Esophagus muscularis mucosa (tissue), 3 donors: Measurements from ENCODE around the gene SUPT20H.

Experiments used
- POLR2A ChIP-seq: fragments of 450-650 bp; IDR thresholded peaks from one replicate; pipeline ENCODE4 v1.6.1; 2017; ENCODE audit warnings: antibody characterized with exemption, moderate library complexity, mild to moderate bottlenecking, low read depth
- POLR2AphosphoS5 ChIP-seq, 2 donors: sonication (generic); formaldehyde crosslinking; IDR thresholded peaks; one replicate each; pipeline ENCODE4 v1.6.1; 2017; ENCODE audit warnings: antibody characterized with exemption in 2 of 2
- TF ChIP-seq, protein P1 (sequence below), 3 experiments: fragments of 200-600 bp in 2 of 3; fragments of 450-650 bp in 1 of 3; sonication (generic) in 2 of 3; IDR thresholded peaks; one replicate each; pipeline ENCODE4 v1.5.1; 2017 to 2019; ENCODE audit warnings: antibody characterized with exemption in 3 of 3, mild to moderate bottlenecking in 2 of 3, moderate library complexity in 1 of 3

DNA sequence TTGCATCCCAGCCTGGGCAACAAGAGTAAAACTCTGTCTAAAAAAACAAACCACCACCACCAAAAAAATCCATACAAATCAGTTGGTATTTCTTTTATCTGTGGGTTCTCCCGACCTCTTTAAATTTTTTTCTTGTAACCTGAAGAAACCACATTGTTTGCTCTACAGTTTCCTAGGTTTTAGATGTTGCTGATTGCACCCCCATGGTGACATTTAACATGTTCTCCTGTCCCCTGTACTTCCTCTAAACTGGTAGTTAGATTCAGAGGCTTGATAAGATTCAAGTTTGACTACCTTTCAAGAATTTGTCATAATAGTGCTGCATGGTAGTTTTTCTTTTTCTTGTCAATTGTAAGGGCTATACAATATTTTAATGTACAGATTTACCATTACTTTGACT is 84.3 kb downstream of the SUPT20H start:
- TF ChIP-seq, protein P1, sequence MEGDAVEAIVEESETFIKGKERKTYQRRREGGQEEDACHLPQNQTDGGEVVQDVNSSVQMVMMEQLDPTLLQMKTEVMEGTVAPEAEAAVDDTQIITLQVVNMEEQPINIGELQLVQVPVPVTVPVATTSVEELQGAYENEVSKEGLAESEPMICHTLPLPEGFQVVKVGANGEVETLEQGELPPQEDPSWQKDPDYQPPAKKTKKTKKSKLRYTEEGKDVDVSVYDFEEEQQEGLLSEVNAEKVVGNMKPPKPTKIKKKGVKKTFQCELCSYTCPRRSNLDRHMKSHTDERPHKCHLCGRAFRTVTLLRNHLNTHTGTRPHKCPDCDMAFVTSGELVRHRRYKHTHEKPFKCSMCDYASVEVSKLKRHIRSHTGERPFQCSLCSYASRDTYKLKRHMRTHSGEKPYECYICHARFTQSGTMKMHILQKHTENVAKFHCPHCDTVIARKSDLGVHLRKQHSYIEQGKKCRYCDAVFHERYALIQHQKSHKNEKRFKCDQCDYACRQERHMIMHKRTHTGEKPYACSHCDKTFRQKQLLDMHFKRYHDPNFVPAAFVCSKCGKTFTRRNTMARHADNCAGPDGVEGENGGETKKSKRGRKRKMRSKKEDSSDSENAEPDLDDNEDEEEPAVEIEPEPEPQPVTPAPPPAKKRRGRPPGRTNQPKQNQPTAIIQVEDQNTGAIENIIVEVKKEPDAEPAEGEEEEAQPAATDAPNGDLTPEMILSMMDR (IDR thresholded peaks at IDR 0.05), result no peak
- no peak for TF ChIP-seq POLR2A
- no peak for TF ChIP-seq POLR2AphosphoS5 (IDR thresholded peaks at IDR 0.05)
